HG03457 (cell line): Measurements from ENCODE around the gene SMAD2.
"Not testable (repeated sequence)": the region's sequence is repeated elsewhere in the genome, so short reads cannot be mapped to it uniquely, and the experiment has no call there.

ENCODE experiments used
- ATAC-seq: cut with Tn5 transposase; IDR thresholded peaks from one replicate; pipeline ENCODE4 v1.9.1; 2021; ENCODE audit warnings: moderate number of reproducible peaks; ENCODE audit not compliant: unreplicated experiment

The SMAD2 gene

DNA sequence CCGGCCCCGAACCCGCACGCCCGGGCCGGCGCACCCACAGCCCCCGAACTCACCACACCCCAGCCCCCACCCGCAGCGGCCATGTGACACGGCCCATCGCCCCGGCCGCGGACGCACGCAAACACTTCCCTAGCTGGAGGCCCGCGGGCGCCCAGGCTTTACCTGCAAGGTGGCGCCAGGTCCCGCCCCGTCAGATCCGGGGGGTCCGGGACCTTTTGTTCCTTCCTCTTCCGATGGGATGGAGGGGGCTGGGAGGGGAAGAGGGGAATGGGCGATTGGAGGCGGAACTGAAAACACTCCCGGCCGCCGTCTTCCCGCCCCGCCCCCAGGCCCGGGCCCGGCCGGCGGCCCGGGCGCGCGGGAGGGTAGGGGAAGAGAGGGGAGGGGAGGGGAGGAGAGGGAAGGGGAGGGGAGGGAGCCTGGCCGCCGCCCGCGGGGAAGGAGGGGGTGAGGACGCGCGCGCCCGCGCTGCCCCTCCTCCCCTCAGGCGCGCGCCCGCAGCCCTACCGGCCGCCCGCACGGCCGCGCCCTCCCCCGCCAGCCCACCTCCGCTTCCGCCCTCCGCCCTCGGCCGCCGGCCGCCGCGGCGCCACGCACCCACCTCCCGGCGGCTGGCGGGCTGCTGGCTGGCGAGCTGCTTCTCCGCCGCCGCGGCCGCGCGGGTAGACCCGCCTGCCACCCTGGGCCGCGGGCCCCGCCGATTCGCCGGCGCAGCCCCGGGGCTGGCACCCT lies at the start of gene SMAD2:
TSS of gene SMAD2 (minus strand) at position 461 of the 732 bp plus-strand sequence. CDS start 33,903 bp downstream, outside the sequence.
- ATAC-seq = peak; percentile 49

DNA sequence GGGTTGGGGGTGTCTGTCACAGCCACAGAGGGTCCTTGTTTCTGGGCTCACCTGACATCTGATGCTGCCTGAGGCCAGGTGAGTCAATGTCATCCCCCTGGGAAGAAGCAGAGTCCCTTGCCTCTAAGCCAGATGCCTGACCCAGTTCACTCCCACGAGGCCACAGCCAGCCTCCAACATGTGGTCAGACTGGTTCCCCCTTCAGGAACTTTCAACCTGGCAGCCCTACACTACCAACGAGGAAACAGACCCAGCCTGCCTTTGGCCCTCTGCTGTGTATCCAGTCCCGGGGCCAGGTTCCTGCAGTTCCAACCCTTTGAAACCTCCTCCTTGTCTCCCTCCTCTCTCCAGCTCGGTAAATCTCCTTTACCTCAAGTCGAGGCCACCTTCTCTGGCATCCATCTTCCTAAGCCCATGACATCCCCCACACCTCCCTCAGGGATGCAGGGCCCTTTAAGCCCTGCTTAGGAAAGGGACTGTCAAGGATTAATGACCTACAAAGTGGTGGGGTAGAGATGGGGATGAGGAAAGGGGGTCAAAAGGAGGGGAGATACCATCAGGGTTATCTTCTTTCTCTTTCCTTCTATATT lies 49.2 kb upstream of the SMAD2 start:
- ATAC-seq = no peak

DNA sequence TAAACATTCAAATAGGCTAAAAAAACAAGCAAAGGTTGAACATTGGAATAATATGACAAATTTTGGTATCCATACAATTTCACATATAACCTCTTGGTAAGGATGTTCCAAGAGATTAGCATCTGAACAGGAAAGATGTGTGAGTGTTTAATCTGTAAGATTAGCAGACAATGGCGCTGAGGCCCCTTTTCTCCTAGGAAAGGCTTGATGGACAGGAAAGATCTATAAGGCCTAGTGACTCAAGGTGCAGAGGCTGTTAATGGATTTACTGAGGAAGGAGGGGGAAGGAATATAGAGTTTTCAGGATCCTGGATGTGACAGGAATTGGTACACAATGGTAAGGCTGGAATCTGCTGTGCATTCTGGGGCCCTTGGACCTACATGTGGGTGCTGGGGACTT lies 48.1 kb upstream of the SMAD2 start:
- no peak for ATAC-seq

DNA sequence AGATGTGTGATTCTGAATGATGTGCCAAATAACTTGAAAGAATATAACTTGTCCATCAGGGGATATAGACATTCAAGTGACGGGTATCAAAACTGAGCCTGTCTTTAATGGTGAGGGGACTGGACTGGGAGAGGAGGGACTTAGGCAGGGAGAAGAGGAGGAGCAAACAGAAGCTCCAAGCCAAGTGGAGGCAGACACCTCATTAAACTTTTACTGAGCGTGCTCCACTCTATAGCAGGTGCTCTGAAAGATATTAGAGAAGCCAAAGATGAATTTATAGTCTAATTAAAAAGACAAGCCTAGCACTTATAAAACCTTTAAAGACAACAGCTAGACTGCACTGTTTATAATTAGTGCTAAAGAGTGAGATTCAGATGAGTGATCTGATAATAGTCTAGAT lies 47.7 kb upstream of the SMAD2 start:
- ATAC-seq = no peak

DNA sequence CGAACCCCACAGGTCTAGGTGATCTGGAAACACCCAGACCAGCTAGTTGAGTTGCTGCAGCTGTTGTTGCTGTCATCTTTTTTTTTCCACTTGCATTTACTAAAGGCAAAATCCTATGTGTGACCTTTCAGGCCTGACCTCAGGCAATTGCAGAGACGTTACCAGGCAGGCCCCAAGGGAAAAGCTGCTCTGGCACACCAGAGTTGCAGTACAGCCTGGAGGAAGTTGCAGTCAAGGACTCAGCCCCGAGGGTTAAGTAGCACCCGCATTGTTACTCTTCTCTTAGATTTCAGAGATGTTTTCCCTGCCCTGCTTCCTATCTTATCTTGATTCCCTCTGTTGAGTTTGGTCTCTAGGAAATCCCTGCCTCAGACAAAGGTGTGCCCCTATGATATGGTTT lies 45.2 kb upstream of the SMAD2 start:
- no peak for ATAC-seq

DNA sequence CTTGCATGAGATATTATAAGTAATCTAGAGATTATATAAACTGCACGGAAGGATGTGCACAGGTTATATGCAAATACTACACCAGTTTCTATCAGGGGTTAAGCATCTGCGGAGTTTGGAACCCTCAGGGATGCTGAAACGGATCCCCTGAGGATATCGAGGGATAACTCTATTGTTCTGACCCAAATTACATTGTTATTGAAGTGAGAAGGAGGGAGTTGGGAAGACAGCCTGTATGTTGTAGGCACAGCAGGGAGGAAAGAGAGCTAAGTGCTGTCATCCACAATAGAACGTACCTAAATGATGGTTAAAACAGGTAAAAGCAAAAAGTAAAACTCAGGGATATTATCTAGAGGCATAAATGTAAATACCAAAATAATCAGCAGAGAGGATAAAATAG lies 44.6 kb upstream of the SMAD2 start:
- ATAC-seq = no peak

DNA sequence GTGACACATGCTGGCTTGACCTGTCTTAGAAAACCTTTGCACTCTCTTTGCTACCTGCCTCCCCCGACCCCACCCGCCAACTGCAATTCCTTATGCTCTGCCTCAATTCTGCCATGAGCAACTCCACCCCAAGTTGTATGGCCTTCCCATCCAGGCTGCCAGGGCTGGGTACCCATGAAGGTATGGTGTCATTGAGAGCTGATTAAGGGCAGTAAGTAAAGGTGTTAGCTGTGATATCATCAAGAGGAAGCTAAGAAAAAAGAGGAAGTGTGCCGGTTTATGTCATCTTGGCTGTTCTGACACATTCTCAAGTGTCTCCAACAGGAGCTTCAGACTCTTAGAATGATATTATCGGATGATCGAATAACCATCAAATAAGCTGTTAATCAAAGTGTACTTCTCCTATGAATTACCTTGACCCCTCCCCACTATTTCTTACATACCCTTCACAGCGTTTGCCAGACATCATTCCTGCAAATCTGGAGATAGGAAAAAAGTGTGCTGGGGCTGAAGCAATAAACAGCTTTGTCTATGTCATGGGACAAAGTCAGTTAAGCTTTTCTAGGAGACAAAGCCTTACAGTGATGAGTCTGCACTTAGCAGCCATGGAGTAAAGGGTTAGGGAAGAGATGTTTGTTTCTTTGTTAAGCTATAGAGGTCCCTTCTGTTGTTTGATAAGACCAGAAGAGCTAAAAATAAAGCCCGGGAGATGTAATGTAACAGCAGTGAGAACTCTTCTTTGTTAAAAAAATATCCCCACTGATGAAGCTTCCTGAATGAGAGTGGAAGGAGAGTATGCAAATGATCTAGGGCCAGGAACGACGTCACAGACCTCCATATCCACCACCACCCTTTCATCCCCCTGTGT lies 40.4 kb upstream of the SMAD2 start:
- no peak for ATAC-seq

DNA sequence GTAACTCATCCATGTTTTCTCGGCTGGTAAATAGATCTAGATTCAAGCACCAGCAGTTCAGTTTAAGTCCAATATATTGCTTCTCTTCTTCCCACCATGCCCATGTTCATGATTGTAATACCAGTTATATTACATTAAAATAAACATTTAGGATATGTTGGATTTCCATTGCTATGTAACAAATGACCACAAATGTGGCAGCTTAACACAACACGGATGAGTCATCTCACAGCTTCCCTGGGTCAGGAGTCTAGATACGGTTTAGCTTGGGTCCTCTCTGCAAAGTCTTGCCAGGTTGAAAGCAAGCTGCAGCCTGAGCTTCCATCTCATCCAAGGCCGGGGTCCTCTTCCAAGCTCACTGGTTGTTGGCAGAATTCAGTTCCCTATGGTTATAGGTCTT lies 39.4 kb upstream of the SMAD2 start:
- ATAC-seq = no peak

DNA sequence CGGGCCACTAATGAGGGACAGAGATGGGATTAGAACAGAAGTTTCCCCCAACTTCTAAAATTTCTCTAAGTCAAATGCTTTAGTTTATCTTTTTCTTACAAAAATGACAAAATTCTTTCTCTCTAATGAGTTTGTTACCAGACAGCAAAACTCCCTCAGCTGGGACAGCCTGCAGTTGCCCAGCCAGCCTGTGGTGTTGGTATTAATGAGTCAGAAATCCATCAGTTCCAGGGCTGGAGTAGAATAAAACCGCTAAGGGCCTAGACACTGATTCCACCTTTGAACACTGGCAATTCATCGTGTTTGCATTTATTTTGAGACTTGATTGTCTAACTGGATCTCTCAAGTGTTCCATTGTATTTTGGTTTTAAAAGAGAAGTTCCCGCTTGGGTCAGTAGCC lies 38.3 kb upstream of the SMAD2 start:
- no peak for ATAC-seq

DNA sequence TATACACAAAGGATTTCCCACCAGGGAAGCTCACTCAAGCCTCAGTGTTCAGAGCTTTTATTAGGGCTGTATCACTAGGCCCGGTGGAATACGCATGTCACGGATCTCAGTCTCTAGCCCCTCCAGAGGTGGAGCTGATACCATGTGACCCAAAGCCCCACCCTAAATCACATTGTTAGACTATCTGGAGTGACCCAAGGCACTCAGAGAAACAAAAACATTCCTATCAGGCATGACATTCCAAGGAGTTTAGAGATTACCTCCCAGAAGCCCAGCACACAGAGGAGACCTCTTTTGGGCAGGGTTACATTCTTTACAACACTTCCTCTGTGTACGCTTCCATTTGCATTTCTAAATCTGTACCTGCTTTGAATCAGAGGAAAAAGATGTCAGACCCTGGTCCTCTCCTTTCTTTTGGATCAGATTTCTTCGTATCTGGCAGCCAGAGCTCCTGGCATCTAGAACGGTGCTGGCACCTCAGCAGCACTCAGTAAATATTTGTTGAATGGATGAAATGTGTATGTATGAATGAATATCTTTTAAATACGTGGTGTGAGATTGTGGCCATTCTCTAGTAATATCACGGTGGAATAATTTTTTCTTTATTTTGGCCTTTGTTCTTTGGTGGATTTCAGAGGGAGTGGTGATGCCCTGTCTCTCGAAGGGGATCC lies 37.7 kb upstream of the SMAD2 start:
- ATAC-seq = no peak

DNA sequence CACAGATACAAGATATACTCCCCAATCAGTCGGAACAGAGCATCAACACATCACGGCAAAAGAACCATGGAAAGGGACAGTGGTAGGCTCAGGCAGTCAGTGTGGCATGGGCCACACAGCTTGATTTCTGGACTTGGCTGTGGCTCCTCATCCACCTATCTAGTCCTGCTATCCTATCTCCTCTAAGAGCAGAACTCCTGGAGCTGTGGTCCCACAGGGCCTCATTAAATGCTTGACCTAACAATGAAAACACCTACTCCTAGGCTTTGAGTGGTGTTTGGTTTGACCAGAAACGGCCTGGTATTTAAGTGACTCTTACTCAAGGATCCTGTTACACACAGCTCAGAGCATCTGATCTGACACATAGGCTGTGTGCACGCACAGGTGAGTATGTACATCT lies 33.6 kb upstream of the SMAD2 start:
- no peak for ATAC-seq

DNA sequence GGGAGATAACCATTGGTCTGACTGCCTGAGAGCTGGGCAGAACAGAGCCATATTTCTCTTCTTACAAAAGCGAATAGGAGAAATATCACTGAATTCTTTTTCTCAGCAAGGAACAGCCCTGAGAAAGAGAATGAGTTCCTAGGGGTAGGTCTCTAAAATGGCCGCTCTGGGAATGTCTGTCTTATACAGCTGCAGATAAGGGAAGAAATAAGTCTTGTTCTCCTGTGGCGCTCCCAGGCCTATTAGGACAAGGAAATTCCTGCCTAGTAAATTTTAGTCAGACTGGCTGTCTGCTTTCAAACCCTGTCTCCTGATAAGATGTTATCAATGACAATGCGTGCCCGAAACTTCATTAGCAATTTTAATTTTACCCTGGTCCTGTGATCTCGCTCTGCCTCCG lies 30.5 kb upstream of the SMAD2 start:
- not testable (repeated sequence) for ATAC-seq

DNA sequence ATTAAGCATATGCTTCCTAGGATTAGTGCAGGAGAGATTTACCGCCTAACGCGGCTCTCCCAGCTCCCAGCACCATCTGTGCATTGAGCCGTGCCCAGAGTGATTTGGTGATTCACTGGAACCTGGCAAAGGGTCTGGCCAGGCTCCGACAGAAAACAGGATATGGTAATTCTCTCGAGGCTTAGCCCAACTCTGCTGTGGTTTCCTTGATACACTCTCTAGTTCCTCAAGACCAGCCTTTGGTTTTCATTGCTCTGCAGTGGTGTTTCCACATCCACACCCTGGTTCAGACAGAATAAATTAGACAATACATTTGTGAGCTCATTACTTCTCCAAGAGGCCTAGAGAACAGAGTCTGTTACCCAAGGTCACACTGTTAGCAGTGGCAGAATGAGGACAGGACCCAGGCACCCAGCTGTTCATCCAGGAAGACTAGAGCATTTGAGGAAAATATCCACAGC lies 23.0 kb upstream of the SMAD2 start:
- peak; percentile 83 for ATAC-seq

DNA sequence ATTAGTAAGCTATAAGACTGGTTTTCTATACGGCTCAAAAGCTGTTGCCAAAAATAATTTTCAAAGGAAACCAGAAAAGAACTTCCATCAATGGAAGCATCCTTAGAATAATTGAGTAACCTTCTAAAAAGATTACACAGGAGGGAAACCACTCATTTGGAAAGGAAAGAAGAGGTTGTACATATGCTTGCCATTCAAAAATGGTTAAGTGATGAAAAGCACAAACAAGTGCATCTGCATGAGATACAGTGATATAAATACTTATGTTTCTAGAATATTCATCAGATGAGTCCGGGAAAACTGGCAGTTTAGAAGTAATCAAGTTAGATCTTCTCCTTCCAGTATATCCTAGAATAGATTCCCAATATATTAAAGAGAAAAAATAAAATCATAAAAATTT lies 20.1 kb upstream of the SMAD2 start:
- ATAC-seq = no peak

DNA sequence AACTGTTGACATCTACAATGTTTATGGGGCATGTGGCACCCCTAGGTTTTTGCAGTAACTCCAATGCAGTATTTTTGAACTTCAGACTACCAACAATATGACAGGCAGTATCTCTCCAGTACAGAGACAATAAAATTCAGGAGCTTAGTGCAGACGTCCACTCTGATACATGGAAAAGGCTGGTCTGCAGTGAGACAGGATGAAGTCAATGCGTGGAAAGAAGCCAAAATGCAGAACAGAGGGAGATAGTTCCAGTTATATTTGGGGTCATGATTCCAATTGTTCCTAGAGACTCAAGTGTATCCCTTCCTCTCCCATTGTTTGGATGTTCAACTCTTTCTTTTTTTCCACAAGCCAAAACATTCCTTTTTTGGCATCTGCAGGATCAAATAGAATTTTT lies 18.7 kb upstream of the SMAD2 start:
- ATAC-seq = no peak

DNA sequence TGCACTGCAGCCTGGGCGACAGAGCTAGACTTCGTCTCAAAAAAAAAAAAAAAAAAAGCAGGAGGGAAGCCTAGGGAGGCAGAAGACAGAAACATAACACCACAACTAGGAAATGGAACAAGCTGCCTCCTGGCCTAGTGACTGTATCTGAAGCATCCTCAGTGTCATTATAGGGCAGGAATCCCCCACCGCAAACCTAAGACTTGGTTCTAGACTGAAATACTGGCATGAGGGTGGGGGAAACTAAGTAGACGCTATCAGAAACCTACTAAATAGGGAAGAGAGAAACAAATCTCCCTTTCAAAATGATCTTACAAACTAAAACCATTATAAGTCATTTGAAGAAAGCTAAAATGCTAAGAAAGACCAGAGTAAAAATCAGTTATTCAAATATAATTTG lies 16.4 kb upstream of the SMAD2 start:
- ATAC-seq = no peak

DNA sequence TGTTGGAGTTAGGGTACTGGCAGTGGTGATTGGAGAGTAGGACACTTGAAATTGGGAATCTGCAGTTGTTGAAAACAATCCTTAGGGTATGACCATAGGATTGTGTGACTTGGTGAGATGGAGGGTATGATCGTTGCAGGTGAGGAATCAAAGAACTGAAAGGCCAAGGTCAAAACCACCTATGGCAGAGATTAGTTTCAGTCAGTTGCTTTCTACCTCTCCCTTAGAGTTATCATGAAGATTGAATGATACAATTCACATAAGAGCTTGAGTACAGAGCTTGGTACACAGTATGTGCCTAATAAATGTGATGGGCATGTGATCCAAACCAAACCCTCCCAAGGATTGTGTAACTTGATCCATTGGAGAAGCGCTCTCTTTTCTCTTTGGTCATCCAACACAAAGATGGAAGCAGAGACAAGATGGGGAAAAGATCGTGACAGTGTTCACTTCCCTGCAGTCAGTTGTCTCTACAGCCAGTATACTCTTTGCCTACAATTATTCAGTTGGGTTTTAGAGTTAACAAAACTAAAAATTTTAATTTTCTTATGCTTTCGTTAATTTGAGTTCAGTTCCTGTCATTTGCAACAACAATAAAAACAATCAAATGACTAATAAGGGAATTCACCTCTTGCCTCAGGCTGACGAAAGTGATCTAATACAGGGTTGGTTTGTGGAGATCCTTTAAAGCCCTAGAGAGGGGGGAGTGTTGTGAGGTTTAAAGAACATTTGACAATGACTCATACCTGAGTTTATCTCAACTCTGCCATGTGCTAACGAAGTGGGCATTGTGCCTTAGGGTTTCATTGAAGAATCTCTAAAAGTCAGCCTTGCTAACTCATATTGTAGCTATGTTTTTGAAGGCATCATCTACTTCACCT lies 14.8 kb upstream of the SMAD2 start:
- ATAC-seq = no peak

DNA sequence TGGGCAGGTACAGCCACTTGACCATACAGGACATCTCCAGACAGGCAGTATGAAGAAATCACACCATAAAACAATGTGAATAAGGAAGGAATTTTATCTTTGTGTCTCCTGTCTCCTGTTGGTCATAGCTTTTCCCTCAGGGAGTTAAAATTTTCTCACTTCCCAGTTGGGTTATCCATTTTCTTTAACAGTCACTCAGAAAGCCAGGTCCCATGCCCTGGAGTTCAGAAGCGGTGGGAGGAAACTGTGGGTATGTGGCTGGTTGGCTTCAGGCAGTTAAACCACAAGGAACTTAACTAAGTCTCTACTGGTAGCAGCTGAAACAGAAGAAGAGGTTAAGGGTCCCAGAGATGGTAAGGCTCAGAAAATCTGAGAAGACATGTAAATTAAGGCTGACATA lies 6.5 kb upstream of the SMAD2 start:
- no peak for ATAC-seq

DNA sequence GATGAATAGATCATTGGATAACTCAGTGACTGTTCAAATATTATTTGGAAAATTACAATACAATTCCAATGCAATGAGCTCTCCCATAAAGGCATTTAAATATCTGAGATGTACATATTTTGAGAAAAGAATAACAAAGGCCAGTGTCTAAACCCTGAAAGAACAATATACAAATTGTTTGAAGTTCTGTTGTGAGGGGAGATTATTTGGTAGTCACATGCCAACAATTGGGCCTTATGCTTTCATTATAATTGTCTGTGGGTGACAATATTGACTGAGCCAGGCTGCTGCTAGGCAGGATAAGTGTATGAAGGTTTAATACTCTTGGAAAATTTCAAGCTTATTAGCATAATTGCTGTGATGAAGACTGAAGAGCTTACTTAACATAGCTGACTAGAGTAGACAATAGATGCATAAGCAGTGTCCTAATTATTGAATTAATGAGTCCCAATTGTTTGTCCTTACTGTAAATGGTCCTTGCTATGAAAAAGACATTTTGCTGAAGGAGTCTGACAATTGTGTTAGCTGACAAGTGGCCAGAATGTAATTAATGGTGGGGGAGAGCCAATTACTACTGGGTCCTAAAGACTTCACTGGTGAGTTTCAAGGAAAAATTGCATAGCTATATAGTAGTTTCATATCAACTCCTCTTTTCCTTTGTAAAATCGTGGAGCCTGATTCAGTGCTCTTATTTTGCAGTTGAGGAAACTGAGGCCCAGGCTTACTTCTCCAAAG lies 5.0 kb upstream of the SMAD2 start:
- ATAC-seq = no peak

DNA sequence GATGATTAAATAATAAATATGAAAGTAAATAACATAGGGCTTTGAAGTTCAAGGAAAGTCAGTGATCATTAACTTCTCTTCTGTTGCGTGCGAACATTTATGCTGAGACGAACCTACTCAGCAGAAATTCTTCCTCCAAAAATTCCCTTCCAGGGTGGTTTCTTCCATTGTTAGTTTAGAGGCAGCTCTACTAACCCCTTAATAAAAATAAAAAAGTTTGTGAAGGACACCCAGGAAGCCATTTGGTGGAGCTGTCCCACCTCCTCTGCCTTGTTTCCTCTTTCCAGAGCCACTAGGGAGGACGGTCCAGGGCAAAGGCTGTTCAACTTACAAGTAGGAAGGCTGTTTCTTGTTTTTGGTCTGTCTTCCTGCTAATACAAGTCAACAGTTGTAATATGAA lies 2.1 kb upstream of the SMAD2 start:
- ATAC-seq = no peak
